ENCODE measurements around the gene TNS3.

GRCh38 chr7:47517821-47518480 is 64.0 kb downstream of the TNS3 start:
- TF ChIP-seq, protein P1, sequence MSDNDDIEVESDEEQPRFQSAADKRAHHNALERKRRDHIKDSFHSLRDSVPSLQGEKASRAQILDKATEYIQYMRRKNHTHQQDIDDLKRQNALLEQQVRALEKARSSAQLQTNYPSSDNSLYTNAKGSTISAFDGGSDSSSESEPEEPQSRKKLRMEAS (IDR thresholded peaks at IDR 0.05; ENCODE audit: low read depth, low read length): no peak
- TF ChIP-seq RB1 (IDR thresholded peaks at IDR 0.05; ENCODE audit: borderline replicate concordance) (no peak), MXI1 (IDR thresholded peaks at IDR 0.05; ENCODE audit: low read depth, low read length) (no peak), PML (IDR thresholded peaks at IDR 0.05; ENCODE audit: low read length) (no peak), POLR2AphosphoS5 (IDR thresholded peaks at IDR 0.05; ENCODE audit: low read length) (no peak), YY1 (IDR thresholded peaks at IDR 0.05; ENCODE audit: low read depth, low read length) (no peak), USF2 (IDR thresholded peaks at IDR 0.05; ENCODE audit: borderline replicate concordance, low read depth, low read length) (no peak), POLR2A (IDR thresholded peaks at IDR 0.05; ENCODE audit: low read depth, low read length) (no peak), NFXL1 (IDR thresholded peaks at IDR 0.05; ENCODE audit: borderline replicate concordance) (no peak)
- TF ChIP-seq, protein P2, sequence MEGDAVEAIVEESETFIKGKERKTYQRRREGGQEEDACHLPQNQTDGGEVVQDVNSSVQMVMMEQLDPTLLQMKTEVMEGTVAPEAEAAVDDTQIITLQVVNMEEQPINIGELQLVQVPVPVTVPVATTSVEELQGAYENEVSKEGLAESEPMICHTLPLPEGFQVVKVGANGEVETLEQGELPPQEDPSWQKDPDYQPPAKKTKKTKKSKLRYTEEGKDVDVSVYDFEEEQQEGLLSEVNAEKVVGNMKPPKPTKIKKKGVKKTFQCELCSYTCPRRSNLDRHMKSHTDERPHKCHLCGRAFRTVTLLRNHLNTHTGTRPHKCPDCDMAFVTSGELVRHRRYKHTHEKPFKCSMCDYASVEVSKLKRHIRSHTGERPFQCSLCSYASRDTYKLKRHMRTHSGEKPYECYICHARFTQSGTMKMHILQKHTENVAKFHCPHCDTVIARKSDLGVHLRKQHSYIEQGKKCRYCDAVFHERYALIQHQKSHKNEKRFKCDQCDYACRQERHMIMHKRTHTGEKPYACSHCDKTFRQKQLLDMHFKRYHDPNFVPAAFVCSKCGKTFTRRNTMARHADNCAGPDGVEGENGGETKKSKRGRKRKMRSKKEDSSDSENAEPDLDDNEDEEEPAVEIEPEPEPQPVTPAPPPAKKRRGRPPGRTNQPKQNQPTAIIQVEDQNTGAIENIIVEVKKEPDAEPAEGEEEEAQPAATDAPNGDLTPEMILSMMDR (IDR thresholded peaks at IDR 0.05 in 2 of 3, conservative IDR thresholded peaks at IDR 0.05 in 1 of 3; ENCODE audit: control insufficient read depth in 2 of 3, extremely low read depth in 1 of 3, insufficient read depth in 1 of 3, low read depth in 3 of 3, low read length in 3 of 3): no peak
- TF ChIP-seq, protein P3, sequence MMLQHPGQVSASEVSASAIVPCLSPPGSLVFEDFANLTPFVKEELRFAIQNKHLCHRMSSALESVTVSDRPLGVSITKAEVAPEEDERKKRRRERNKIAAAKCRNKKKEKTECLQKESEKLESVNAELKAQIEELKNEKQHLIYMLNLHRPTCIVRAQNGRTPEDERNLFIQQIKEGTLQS (IDR thresholded peaks at IDR 0.05; ENCODE audit: borderline replicate concordance, extremely low read depth, low read depth, low read length): no peak

Data from GM12878 (cell line).